Measurements from ENCODE around the gene OCEL1.
A peak's percentile ranks its signal among the peaks of the same experiment; 100 is the strongest.

Gene OCEL1

DNA sequence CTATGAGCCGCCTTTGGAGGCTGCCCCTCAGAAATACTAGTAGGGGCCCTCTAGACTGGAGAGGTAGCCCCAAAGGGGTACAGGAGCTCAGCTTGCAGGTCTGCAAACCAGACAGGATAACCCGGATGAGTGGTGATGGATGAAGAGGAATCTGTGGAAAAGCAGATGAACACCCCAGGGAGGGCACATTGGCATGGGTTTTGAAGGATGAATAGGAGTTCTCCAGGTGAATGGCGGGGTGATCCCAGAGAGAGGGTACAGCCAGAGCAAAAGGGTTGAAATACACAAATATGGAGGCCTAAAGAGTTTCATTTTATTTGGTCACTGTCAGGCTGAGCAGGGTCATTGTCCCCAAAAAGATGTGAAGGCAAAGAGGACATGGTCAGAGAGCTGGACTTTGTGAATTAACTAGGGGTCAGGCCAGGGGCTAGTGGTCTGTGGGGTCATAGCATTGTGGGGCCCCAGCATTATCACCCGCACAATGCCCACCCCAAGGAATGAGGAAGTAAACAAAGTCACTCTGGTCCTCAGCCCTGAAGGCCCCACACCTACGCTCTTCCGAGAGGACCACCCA is 14.9 kb downstream of the OCEL1 start:
- peak; percentile 71 for DNase-seq

DNA sequence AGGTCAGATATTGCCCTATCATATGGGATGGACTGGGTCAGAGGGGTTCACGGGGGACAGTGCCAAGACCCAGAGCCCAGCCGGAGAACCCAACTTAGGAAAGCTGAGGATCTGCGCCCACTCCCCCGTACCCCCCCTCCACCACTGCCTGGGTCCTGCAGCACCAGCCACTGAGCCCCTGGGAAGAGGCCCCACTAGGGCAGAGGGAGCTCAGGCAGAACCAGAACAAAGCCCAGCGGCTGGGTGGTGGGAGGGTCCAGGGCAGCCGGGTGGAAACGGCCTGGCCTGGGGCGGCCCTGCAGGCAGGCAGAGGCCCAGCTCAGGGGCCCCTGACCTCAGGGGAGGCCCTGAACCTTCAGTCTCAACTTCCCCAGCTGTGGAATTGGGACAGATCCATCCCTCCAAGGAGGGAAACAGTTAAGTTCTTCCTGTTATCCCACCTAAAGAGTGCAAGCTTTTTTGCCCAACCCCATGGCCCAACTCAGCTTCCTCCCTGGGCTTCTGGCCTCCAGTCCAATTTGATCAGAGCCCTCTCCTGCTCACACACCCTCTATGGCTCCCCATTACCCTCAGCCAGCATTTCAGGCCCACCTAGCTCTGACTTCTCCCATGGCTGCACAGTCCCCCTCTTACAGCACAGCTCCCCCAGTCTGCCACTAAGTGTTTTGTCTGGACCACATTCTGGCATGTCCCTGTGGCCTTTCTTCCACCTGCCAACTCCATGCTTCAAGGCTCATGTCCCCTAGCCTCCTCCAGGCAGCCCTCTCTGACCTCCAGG is 16.6 kb downstream of the OCEL1 start:
- peak; percentile 55 for DNase-seq

- no peak for DNase-seq
These were observed 17.3 kb downstream of the OCEL1 start for GRCh38 chr19:17243211-17243829.

DNA sequence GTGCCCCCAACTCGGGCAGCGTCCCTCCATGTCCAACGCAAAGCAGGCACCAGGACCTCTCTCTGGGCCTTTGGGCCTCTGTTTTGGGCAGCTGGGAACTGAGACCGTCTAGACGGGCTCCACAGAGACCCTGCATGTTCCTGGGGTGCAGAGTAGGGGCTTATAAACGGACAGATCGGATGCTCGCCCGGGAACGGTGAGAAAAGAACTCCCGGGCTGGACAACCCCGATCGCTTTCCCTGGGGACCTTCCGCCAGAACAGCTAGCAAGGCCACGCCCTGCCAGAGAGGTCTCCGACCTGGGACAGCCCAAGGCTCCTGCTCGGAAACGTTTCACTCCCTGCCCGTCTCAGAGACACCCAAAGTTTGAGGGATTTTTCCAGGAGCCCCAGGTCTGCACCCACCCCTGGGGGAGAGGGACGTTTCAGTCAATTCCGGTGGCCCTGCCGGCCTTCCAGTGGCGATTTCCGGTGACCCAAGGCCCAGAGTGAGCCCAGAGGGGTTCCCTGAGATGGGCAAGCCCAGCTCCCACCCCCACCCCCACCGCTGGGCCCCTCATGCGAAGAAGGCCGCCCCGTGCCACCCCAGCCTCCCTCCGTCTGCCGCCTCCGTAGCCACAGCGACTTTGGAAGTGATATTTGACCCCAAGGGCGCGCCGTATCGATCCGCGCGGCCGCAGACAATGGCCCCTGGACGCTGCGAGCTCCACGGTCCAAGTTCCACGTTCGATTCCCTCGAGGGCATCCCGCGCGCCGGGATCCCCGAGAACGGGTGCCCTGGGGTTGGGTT is 18.0 kb downstream of the OCEL1 start:
- DNase-seq = peak; percentile 76

GRCh38 chr19:17244618-17245534 is 18.9 kb downstream of the OCEL1 start:
- no peak for DNase-seq

- no peak for DNase-seq
These were observed 19.5 kb downstream of the OCEL1 start, which contains the start of gene NR2F6 for GRCh38 chr19:17245535-17245984. NR2F6 (minus strand) TSS chr19:17245919; CDS start chr19:17245220, 699 bp downstream.

GRCh38 chr19:17246681-17247425 is 20.8 kb downstream of the OCEL1 start:
- peak; percentile 90 for DNase-seq

GRCh38 chr19:17248011-17248776 is 22.2 kb downstream of the OCEL1 start:
- DNase-seq = peak; percentile 99

DNA sequence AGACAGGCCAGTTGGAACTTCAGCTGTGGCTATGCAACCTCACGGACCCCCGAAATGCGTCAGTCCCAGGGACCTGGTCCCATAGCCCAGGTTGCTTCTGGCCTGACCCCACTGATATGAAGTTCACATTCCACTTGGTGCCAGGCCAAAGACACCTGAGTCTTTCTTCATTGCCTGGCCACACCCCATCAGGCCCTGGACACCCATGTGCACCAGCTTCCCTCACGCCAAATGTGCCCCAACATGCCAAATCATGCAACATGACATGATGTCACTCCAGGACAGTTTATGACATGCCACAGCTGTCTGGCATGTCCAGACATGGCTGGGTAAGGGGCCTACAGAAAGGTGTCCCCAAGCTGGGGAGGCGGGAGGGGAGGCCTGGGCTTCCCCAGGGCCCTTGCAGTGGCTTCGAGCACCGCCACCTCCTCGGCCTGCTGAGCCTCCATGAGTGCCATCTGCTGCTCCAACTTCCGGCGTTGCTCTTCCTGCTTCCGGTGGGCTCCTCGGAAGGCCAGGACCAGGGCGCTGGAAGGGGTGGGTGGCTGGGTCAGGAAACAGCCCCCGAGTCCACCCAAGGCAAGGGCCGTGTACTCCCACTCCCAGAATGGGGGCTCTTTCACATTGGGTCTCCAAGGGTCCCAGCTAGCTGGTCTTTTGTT is 24.0 kb downstream of the OCEL1 start:
- no peak for DNase-seq

DNA sequence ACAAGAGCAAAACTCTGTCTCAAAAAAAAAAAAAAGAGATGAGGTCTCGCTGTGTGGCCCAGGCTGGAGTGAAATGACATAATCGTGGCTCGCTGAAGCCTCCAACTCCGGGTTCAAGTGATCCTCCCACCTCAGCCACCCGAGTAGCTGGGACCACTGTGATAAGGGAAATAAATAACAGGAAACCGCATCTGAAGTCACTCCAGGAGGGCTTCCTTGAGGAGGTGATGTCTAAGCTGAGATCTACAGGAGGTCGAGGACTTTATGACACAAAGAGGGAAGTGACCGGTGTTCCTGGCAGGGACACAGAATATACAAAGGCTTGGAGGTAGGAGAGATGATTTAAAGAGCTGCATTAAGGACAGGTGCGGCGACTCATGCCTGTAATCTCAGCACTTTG is 28.6 kb downstream of the OCEL1 start:
- no peak for DNase-seq

- DNase-seq = no peak
These were observed 29.2 kb downstream of the OCEL1 start for GRCh38 chr19:17255150-17255621.

DNA sequence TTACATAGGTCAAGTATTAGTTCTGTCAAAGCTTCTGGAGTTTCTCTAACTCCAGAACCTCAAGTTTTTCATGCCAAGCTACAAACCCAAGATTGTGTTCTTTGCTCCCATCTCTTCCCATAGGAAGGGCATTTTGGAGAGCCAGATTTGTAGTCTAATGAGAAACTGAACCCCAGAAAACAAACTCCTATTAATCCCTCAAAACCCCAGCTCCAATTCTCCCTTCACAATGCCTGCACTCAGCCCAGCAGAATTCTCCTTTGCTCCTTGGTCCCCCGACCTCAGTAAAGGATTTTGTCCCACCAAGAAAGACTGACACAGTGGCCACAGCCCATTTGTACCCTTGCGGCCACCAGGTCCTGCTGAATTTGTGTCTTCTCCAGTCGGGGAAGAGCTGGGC is 30.1 kb downstream of the OCEL1 start:
- DNase-seq = no peak

DNA sequence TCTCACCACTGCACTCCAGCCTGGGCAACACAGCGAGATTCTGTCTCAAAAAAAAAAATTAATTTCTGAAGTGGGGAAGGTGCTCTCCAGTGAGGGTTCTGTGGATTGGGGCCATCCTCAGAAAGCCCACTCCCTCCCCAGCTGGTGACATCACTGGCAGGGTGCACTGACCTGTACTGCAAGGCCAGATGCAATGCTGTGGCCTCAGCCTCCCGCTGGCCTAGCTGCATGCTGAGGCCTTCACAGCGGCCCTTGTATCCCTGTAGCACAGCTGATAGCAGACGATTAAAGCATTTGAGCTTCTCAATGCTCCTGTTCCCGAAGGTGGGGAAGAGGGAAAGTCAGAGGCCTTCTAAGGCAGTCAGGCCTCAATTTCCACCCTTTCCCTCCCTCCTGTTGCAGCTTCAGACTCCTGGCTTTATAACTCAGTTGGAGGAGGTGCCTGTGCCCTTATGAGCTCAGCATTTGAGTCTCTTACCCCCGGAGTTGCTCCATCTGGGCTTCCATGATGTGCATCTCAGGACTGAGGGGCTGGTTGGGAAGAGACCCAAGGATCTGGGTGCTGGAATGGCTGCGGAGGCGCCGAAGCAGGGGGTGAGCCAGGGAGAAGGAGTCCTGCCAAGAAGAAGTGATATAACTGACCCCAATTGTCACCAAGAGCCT is 33.2 kb downstream of the OCEL1 start:
- DNase-seq = peak; percentile 53

DNA sequence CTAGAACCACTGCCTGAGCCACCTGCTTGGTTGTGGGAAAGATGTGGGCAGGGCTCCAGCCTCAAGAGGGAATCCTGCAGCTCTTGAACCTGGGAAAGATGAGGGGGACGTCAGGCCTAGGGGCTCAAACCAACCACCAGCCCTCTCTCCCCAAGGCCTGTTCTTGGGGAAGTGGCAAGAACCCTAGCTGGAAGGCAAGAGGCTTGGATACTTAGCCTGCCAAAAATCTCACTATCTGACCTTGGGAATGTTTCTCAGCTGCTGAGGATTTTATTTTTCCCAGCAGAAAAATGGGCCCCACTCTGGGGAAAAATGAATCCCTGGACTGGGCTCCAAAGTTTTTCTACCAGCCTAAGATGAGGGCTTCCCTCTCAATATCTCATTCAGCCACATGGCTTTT is 33.9 kb downstream of the OCEL1 start:
- no peak for DNase-seq

- peak; percentile 99 for DNase-seq
These were observed 34.9 kb downstream of the OCEL1 start for GRCh38 chr19:17260842-17261325.

- DNase-seq = no peak
These were observed 36.5 kb downstream of the OCEL1 start for GRCh38 chr19:17262557-17262956.

GRCh38 chr19:17263712-17264640 is 38.0 kb downstream of the OCEL1 start:
- no peak for DNase-seq

DNA sequence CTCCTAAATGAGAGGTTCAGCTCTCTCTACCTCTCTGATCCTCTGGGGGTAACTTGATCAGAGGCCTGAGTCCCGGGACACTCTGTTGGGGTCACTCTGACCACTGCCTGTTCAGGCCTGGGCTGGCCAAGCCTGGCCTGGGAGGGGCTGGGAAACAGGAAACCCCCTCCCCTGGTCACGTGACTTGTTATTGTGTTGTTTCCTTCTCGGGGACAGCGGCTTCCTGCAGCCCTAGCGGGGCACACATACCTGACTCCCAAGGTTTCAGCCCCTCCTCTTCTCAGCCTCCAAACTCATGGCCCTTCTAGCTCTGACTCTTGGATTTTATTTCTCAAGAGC is 38.6 kb downstream of the OCEL1 start, which contains the start of gene USHBP1:
Gene USHBP1, minus strand, starts transcription at position 105 of the 339 bp plus-strand sequence. CDS start 446 bp downstream, outside the sequence.
- no peak for DNase-seq
